ENCODE results near the gene CMPK1. TPM values are rescaled to one million over a fixed set of nuclear protein-coding genes. Genes with fewer than 3 reads are reported as not detected.

Gene CMPK1
- total RNA-seq, 1 donor from 2014 or later, result 147 TPM

- DNase-seq, result no peak
These were observed 63.1 kb downstream of the CMPK1 start for GRCh38 chr1:47396671-47397196.

GRCh38 chr1:47399138-47399845 is 65.7 kb downstream of the CMPK1 start:
- no peak for DNase-seq

- DNase-seq, result no peak
These were observed 66.2 kb downstream of the CMPK1 start for GRCh38 chr1:47399846-47400155.

- DNase-seq, result no peak
These were observed 68.2 kb downstream of the CMPK1 start for GRCh38 chr1:47401761-47402160.

GRCh38 chr1:47402591-47402990 is 69.0 kb downstream of the CMPK1 start:
- DNase-seq, result no peak

GRCh38 chr1:47403321-47403910 is 69.8 kb downstream of the CMPK1 start:
- no peak for DNase-seq

GRCh38 chr1:47405697-47406096 is 72.1 kb downstream of the CMPK1 start:
- no peak for DNase-seq

GRCh38 chr1:47406966-47407365 is 73.4 kb downstream of the CMPK1 start:
- DNase-seq, result no peak

- DNase-seq, result no peak
These were observed 73.9 kb downstream of the CMPK1 start for GRCh38 chr1:47407481-47407880.

GRCh38 chr1:47409311-47410067 is 75.9 kb downstream of the CMPK1 start:
- no peak for DNase-seq

- no peak for DNase-seq
These were observed 76.5 kb downstream of the CMPK1 start for GRCh38 chr1:47410068-47410455.

GRCh38 chr1:47411436-47411835 is 77.8 kb downstream of the CMPK1 start:
- no peak for DNase-seq

- no peak for DNase-seq
These were observed 78.8 kb downstream of the CMPK1 start for GRCh38 chr1:47412437-47412836.

- DNase-seq, result no peak
These were observed 82.2 kb downstream of the CMPK1 start, which contains the start of gene FOXE3 for GRCh38 chr1:47415728-47416318. TSS of gene FOXE3 (plus strand) at chr1:47416285. CDS start at chr1:47416316, 31 bp downstream.

GRCh38 chr1:47416319-47417169 is 83.0 kb downstream of the CMPK1 start:
- DNase-seq, result no peak

- no peak for DNase-seq
These were observed 83.8 kb downstream of the CMPK1 start for GRCh38 chr1:47417170-47418044.

GRCh38 chr1:47418122-47418521 is 84.5 kb downstream of the CMPK1 start:
- no peak for DNase-seq

- no peak for DNase-seq
These were observed 85.2 kb downstream of the CMPK1 start for GRCh38 chr1:47418681-47419325.

GRCh38 chr1:47420547-47420946 is 87.0 kb downstream of the CMPK1 start:
- DNase-seq, result no peak

- DNase-seq, result no peak
These were observed 90.3 kb downstream of the CMPK1 start for GRCh38 chr1:47423872-47424271.

Measured in occipital lobe (tissue), 2 donors.